HEK293 (cell line): ENCODE results near the gene FNIP1.

Experiments
- CTCF ChIA-PET: fragments of 350-600 bp; formaldehyde crosslinking; extraction: SDS; loops from one replicate; lab custom pipeline; 2021; ENCODE audit warnings: antibody characterized with exemption; lab: Yijun Ruan, JAX
- POLR2A ChIA-PET: fragments of 300-600 bp; formaldehyde crosslinking; extraction: SDS; loops from one replicate; lab custom pipeline; 2020; ENCODE audit warnings: antibody characterized with exemption, inconsistent platforms; lab: Yijun Ruan, JAX
- H3K27ac ChIP-seq: fragments of 200-500 bp; sonication (Bioruptor generic); 2 replicates; pipeline ENCODE4 v1.5.1; 2014; ENCODE audit warnings: low read depth, low read length, control low read depth, inconsistent platforms; ENCODE audit errors: extremely low read depth
- H3K36me3 ChIP-seq, 2 experiments: fragments of 200-500 bp in 1 of 2; sonication (Bioruptor generic) in 1 of 2; 1 replicate in 1 of 2; 2 replicates in 1 of 2; pipeline ENCODE4 v1.5.1; 2014 to 2017; ENCODE audit warnings: inconsistent platforms in 2 of 2, low read length in 2 of 2; ENCODE audit not compliant: control insufficient read depth in 2 of 2, insufficient read depth in 1 of 2
- H3K4me1 ChIP-seq: fragments of 200-500 bp; sonication (Bioruptor generic); 2 replicates; pipeline ENCODE4 v1.5.1; 2014; ENCODE audit warnings: mild to moderate bottlenecking, low read length, inconsistent platforms; ENCODE audit not compliant: control insufficient read depth, insufficient read depth
- H3K4me3 ChIP-seq: 2 replicates; pipeline ENCODE4 v1.5.1; 2011; ENCODE audit warnings: low read depth, mild to moderate bottlenecking, control low read depth, low read length, moderate library complexity
- H3K9me3 ChIP-seq: fragments of 200-500 bp; sonication (Bioruptor generic); 2 replicates; pipeline ENCODE4 v1.5.1; 2014; ENCODE audit warnings: low read depth, low read length, inconsistent platforms; ENCODE audit not compliant: control insufficient read depth, insufficient read depth
- BCL11B ChIP-seq: fragments of 450-650 bp; formaldehyde crosslinking; IDR thresholded peaks from 2 replicates; pipeline ENCODE4 v1.5.1; 2016; ENCODE audit warnings: low read depth, missing biosample characterization, missing genetic modification characterization
- GFI1B ChIP-seq: fragments of 450-650 bp; formaldehyde crosslinking; IDR thresholded peaks from 2 replicates; pipeline ENCODE4 v1.5.1; 2016; ENCODE audit warnings: missing biosample characterization, missing genetic modification characterization
- KLF8 ChIP-seq: fragments of 450-650 bp; formaldehyde crosslinking; IDR thresholded peaks from 2 replicates; pipeline ENCODE4 v1.5.1; 2016; ENCODE audit warnings: missing biosample characterization, missing genetic modification characterization
- MZF1 ChIP-seq: fragments of 450-650 bp; formaldehyde crosslinking; IDR thresholded peaks from 2 replicates; pipeline ENCODE4 v1.5.1; 2017; ENCODE audit warnings: missing biosample characterization, missing genetic modification characterization, borderline replicate concordance
- SETDB1 ChIP-seq: IDR thresholded peaks from one replicate; pipeline ENCODE4 v1.6.1; 2017; ENCODE audit warnings: mild to moderate bottlenecking, low read length, moderate library complexity, mixed read lengths; ENCODE audit not compliant: insufficient read length
- ZNF174 ChIP-seq: fragments of 450-650 bp; formaldehyde crosslinking; IDR thresholded peaks from 2 replicates; pipeline ENCODE4 v1.5.0; 2017; ENCODE audit warnings: missing biosample characterization, mild to moderate bottlenecking, missing genetic modification characterization
- ZNF175 ChIP-seq: fragments of 450-650 bp; formaldehyde crosslinking; IDR thresholded peaks from 2 replicates; pipeline ENCODE4 v1.5.1; 2016; ENCODE audit warnings: missing biosample characterization, missing genetic modification characterization
- ZNF19 ChIP-seq: fragments of 450-650 bp; formaldehyde crosslinking; IDR thresholded peaks from 2 replicates; pipeline ENCODE4; 2016; ENCODE audit warnings: missing biosample characterization, missing genetic modification characterization, low read depth
- ZNF24 ChIP-seq: fragments of 450-650 bp; formaldehyde crosslinking; IDR thresholded peaks from 2 replicates; pipeline ENCODE4 v1.5.1; 2016; ENCODE audit warnings: missing biosample characterization, missing genetic modification characterization
- ZNF292 ChIP-seq: fragments of 450-650 bp; formaldehyde crosslinking; IDR thresholded peaks from 2 replicates; pipeline ENCODE4 v1.5.1; 2016; ENCODE audit warnings: low read depth, missing biosample characterization, missing genetic modification characterization, borderline replicate concordance
- ZNF416 ChIP-seq: fragments of 450-650 bp; formaldehyde crosslinking; IDR thresholded peaks from 2 replicates; pipeline ENCODE4 v1.5.1; 2016; ENCODE audit warnings: missing biosample characterization, missing genetic modification characterization
- ZNF561 ChIP-seq: fragments of 450-650 bp; IDR thresholded peaks from 2 replicates; pipeline ENCODE4 v1.5.1; 2018; ENCODE audit warnings: missing biosample characterization, missing genetic modification characterization, borderline replicate concordance
- ZNF621 ChIP-seq: fragments of 450-650 bp; formaldehyde crosslinking; IDR thresholded peaks from 2 replicates; pipeline ENCODE4 v1.5.1; 2017; ENCODE audit warnings: missing biosample characterization, missing genetic modification characterization
- TF ChIP-seq, protein P1 (sequence below): fragments of 450-650 bp; formaldehyde crosslinking; IDR thresholded peaks from 2 replicates; pipeline ENCODE4 v1.5.1; 2017; ENCODE audit warnings: missing biosample characterization, missing genetic modification characterization
- TF ChIP-seq, protein P2 (sequence below): fragments of 450-650 bp; IDR thresholded peaks from 2 replicates; pipeline ENCODE4 v1.5.1; 2018; ENCODE audit warnings: missing biosample characterization, mild to moderate bottlenecking, missing genetic modification characterization
- TF ChIP-seq, protein P3 (sequence below): fragments of 450-650 bp; formaldehyde crosslinking; IDR thresholded peaks from 2 replicates; pipeline ENCODE4 v1.5.1; 2016; ENCODE audit warnings: missing biosample characterization, missing genetic modification characterization

Gene FNIP1

DNA sequence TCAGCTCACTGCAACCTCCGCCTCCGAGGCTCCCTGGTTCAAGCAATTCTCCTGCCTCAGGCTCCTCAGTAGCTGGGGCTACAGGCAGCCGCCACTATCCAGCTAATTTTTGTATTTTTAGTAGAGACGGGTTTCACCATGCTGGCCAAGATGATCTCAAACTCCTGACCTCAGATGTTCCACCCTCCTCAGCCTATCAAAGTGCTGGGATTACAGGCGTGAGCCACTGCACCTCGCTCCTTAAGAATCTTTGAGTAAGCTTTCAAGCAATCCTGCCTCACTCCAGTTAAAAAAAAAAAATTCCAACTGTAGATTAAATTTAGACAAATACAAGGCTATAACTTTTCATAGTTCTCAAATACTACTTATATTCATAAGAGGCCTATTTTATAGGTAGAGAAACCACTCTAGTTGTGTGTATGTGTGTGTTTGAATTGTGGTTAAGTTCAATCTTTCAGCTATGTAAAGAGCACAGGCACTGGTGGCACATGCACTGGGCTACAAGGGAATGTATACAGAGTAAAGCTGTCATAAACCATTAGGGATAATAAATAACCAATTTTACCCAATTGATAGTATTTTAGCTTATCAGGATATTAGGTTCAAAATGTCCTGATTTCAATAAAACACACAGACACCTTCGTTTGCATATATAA lies 111.2 kb downstream of the FNIP1 start (continued):
- TF ChIP-seq, protein P1, sequence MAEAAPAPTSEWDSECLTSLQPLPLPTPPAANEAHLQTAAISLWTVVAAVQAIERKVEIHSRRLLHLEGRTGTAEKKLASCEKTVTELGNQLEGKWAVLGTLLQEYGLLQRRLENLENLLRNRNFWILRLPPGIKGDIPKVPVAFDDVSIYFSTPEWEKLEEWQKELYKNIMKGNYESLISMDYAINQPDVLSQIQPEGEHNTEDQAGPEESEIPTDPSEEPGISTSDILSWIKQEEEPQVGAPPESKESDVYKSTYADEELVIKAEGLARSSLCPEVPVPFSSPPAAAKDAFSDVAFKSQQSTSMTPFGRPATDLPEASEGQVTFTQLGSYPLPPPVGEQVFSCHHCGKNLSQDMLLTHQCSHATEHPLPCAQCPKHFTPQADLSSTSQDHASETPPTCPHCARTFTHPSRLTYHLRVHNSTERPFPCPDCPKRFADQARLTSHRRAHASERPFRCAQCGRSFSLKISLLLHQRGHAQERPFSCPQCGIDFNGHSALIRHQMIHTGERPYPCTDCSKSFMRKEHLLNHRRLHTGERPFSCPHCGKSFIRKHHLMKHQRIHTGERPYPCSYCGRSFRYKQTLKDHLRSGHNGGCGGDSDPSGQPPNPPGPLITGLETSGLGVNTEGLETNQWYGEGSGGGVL: no peak
- no peak for TF ChIP-seq ZNF175 (tag by site-specific recombination)
- TF ChIP-seq ZNF174 (tag by site-specific recombination): no peak
- TF ChIP-seq ZNF292 (tag by site-specific recombination): no peak
- TF ChIP-seq BCL11B: no peak
- no peak for TF ChIP-seq SETDB1
- TF ChIP-seq MZF1: no peak
- TF ChIP-seq KLF8 (tag by site-specific recombination): no peak
- TF ChIP-seq, protein P2, sequence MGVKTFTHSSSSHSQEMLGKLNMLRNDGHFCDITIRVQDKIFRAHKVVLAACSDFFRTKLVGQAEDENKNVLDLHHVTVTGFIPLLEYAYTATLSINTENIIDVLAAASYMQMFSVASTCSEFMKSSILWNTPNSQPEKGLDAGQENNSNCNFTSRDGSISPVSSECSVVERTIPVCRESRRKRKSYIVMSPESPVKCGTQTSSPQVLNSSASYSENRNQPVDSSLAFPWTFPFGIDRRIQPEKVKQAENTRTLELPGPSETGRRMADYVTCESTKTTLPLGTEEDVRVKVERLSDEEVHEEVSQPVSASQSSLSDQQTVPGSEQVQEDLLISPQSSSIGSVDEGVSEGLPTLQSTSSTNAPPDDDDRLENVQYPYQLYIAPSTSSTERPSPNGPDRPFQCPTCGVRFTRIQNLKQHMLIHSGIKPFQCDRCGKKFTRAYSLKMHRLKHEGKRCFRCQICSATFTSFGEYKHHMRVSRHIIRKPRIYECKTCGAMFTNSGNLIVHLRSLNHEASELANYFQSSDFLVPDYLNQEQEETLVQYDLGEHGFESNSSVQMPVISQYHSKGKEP (tag by site-specific recombination): no peak
- TF ChIP-seq ZNF621 (tag by site-specific recombination): no peak
- TF ChIP-seq ZNF24 (tag by site-specific recombination): no peak
- TF ChIP-seq, protein P3, sequence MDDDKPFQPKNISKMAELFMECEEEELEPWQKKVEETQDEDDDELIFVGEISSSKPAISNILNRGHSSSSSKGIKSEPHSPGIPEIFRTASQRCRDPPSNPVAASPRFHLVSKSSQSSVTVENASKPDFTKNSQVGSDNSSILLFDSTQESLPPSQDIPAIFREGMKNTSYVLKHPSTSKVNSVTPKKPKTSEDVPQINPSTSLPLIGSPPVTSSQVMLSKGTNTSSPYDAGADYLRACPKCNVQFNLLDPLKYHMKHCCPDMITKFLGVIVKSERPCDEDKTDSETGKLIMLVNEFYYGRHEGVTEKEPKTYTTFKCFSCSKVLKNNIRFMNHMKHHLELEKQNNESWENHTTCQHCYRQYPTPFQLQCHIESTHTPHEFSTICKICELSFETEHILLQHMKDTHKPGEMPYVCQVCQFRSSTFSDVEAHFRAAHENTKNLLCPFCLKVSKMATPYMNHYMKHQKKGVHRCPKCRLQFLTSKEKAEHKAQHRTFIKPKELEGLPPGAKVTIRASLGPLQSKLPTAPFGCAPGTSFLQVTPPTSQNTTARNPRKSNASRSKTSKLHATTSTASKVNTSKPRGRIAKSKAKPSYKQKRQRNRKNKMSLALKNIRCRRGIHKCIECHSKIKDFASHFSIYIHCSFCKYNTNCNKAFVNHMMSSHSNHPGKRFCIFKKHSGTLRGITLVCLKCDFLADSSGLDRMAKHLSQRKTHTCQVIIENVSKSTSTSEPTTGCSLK (tag by site-specific recombination): no peak
- no peak for TF ChIP-seq ZNF561 (tag by site-specific recombination)

DNA sequence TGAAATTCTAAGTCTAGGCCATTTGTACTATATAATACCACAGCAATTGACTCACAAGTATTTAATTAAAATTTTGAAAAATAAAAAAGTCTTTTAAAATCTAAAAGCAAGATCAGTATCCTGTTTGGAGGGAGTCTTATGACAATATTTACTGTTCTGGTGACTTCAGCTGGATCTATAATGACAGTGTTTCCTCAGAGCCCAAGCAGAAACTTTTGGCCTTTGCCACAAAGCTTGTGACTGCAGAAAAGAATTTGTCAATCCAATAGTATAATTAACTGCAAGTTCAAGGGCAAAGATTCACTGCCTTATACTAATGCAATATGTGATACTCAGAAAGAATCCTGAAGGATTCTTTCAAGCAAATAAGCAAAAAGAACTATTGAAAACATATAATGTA lies 112.2 kb downstream of the FNIP1 start:
- no peaks in the 10 kb centered on the region for H3K4me1 ChIP-seq
- H3K27ac ChIP-seq: no peak overlapping the region
- H3K36me3 ChIP-seq: peaks cover 8 to 10% of the 10 kb centered on the region in 2 experiments
- H3K4me3 ChIP-seq: no peak overlapping the region
- no peak for TF ChIP-seq ZNF19 (tag by site-specific recombination)
- no peak for TF ChIP-seq ZNF416
- no peak for TF ChIP-seq ZNF174 (tag by site-specific recombination)
- no peak for TF ChIP-seq MZF1
- TF ChIP-seq GFI1B (tag by site-specific recombination): no peak
- TF ChIP-seq, protein P1: no peak
- no peaks in the 10 kb centered on the region for H3K9me3 ChIP-seq
- ChIA-PET POLR2A (no interaction called here), CTCF (no interaction called here)

DNA sequence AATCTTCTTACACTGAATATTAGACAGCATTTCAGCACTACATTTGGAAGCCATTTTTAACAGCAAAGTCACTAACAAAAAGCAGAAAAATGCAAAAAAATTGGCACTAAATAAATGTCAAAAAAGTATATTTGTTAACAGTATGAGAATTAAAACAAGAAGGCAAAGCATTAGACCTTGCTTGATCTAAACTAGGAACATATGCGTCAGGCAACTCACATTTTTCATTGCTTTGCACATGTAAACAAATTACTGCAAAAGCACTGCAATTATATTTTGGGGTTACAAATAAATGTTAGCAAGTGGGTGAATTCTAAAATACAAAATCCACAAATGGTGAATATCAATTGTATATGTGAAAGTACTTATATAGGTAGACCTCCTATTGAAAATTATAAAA lies 112.8 kb downstream of the FNIP1 start:
- Histone ChIP-seq H3K36me3 (peaks cover 8 to 16% of the 10 kb centered on the region in 2 experiments), H3K4me1 (no peaks in the 10 kb centered on the region), H3K9me3 (no peaks in the 10 kb centered on the region), H3K4me3 (no peak overlapping the region), H3K27ac (no peak overlapping the region)
- TF ChIP-seq ZNF174 (tag by site-specific recombination): no peak
- POLR2A ChIA-PET: no interaction called here
- CTCF ChIA-PET: no interaction called here
